NT2/D1 (cell line): ENCODE measurements around the gene MRC2.

Experiments
- SUZ12 ChIP-seq: IDR thresholded peaks from 2 replicates; pipeline ENCODE4 v1.6.1; 2011; ENCODE audit not compliant: insufficient read length, insufficient read depth; ENCODE audit errors: extremely low read depth
- YY1 ChIP-seq: IDR thresholded peaks from 2 replicates; pipeline ENCODE4 v1.6.1; 2011; ENCODE audit not compliant: insufficient read length, insufficient read depth

GRCh38 chr17:62591333-62591732 lies 36.1 kb upstream of the MRC2 start:
- no peak for TF ChIP-seq SUZ12
- TF ChIP-seq YY1, result no peak
